ENCODE measurements around the gene FAM13A.
"Not testable (repeated sequence)": the region's sequence is repeated elsewhere in the genome, so short reads cannot be mapped to it uniquely, and the experiment has no call there.

FAM13A gene

GRCh38 chr4:88999392-88999930 is 57.5 kb downstream of the FAM13A start:
- DNase-seq (ENCODE audit: low spot score) = no peak

GRCh38 chr4:88998891-88999290 is 58.1 kb downstream of the FAM13A start:
- no peak for DNase-seq (ENCODE audit: low spot score)

DNA sequence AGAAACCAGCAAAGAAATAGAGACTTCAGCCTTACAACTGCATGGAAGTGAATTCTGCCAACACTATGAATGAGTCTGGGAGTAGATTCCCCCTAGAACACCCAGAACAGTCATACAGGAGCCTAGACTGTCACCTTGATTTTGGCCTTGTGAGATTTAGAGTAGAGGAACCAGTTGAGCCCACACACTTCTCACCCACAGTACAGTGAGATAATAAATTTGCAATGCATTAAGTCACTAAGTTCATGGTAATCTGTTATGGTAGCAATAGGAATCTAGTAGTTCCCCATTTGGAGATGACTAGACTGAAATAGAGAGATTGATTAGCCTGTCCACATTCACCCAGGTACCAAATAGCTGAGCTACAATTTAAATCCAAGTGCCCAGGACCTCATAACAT is 59.0 kb downstream of the FAM13A start:
- no peak for DNase-seq (ENCODE audit: low spot score)

- no peak for DNase-seq (ENCODE audit: low spot score)
These were observed 61.1 kb downstream of the FAM13A start for GRCh38 chr4:88995874-88996273.

- DNase-seq (ENCODE audit: low spot score) = not testable (repeated sequence)
These were observed 61.7 kb downstream of the FAM13A start for GRCh38 chr4:88995257-88995656.

DNA sequence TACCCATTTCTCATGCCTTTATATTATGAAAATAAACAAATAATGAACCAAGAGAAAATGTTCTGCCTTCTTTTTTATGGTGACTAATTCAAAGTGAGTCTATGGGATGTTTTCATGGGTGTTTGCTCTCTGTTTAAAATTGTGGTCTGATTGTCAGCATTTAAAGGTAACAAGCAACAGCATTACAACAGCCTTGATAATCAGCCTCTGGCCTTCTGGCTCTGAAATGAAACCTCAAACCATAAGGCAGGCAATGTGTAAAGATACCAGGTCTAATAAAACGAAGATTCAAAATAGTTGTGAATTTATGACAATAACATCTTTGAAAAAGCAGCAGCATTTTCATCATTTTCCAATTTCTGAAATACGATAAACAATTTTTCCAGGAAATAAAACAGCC is 63.7 kb downstream of the FAM13A start:
- no peak for DNase-seq (ENCODE audit: low spot score)

GRCh38 chr4:88991746-88992145 is 65.2 kb downstream of the FAM13A start:
- no peak for DNase-seq (ENCODE audit: low spot score)

DNA sequence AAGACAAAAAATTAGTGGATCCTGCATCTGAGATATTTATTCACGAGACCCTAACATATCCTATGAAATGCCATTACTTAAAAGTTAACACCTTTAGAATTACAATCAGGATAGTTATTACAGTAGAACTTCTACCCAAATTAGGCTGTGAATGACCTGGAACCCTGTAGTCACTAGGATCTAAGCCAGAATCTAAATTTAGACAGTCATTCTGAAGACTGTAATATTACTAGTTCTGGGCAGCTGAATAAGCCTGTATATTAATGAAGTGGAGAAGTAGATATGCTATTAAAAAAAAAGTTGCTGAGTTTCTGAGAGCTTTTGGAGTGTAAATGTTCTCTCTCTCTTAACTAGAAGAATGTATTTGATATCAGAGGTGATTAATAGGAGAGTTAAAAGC is 67.0 kb downstream of the FAM13A start:
- DNase-seq (ENCODE audit: low spot score) = no peak

GRCh38 chr4:88985088-88985773 is 71.8 kb downstream of the FAM13A start:
- no peak for DNase-seq (ENCODE audit: low spot score)

- no peak for DNase-seq (ENCODE audit: low spot score)
These were observed 74.2 kb downstream of the FAM13A start for GRCh38 chr4:88982757-88983156.

DNA sequence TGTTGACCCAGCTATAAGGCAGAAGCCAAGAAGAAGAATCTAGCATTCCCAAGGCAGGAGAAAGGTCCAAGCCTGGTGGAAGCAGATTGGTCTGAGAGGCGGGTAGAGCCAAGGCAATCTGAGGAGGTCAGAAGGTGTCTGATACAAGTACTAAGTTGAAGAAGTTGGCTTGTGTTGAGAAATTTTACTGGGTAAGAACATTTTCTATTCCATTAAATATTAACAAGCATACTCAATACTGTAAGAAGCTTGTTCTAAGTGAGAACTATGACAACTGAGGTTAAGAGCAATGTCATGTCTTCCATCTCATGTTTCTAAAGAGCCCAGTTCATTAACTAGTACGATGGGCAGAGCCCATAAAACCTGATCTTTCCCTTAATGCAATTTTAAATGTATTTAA is 75.0 kb downstream of the FAM13A start:
- peak; percentile 6 for DNase-seq (ENCODE audit: low spot score)

DNA sequence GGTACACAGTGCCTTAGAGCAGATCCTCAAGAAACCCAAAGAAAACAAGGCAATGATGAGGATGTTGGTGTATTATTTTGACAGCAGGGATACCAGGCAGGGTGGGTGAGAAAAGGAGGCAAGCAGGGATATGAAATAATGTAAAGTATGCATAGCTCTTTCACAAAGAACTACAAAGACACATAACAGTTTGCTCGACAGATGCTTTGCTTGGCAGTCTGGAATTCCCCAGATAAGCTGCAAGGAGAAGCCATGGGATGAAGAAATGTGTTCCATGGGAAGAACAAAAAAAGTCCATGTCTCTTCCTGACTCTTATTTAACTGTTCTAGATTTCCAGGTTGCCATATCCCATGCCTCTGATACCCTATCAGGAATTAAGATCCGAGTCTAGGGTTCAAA is 75.4 kb downstream of the FAM13A start:
- no peak for DNase-seq (ENCODE audit: low spot score)

GRCh38 chr4:88979276-88979675 is 77.7 kb downstream of the FAM13A start:
- DNase-seq (ENCODE audit: low spot score) = no peak

DNA sequence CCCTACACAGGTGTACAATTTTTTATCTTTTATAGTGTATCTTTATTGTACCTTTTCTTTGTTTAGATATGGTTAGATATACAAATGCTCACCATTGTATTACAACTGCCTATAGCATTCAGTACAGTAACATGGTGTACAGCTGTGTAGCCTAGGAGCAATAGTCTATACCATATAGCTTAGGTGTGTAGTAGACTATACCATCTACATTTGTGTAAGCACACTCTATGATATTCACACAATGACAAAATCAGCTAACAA is 80.3 kb downstream of the FAM13A start:
- no peak for DNase-seq (ENCODE audit: low spot score)

DNA sequence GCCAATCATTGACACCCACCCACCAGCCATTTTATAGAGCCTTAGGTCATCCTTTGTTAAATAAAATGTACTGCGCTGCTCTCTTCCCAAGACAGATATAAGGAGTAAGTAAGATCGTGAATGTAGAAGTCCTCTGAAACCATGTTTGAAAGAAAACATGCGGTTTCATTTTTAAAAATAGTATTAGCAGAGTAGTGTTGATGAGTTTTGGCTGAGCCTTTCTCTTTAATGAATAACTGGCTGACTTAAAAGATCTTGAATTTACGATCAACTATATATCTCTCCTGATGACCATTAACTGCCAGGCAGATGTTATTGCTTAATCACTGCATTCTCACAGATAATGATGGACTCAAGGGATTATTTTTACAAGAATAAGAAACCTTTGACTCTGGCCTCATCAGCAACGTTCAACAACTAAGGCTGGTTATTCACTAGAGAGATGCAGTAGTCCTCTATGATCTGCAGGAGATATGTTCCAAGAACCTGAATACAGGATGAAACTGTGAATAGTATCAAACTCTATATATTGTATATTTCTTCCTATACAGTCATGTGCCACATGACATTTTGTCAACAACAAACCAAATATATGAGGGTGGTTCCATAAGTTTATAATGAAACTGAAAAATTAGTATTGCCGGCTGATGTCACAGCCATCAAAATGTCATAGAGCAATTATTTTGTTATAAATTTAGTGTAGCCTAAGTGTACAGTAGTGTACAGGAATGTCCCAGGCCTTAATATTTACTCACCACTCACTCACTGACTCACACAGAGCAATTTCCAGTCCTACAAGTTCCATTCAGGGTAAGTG is 80.8 kb downstream of the FAM13A start:
- no peak for DNase-seq (ENCODE audit: low spot score)

DNA sequence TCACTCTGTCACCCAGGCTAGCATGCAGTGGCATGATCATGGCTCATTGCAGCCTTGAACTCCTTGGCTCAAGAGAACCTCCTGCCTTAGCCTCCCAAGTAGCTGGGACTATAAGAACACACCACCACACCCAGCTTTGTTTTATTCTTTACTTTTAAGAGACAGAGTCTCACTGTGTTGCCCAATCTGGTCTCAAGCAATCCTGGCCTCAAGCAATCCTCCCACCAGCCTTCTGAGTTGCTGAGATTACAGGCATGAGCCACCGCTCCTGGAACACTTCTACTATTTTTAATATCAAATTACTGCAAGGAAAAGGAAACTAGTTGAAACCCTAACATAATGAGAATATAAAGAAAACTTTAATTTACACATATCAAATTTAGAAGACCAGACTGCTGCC is 85.4 kb downstream of the FAM13A start:
- no peak for DNase-seq (ENCODE audit: low spot score)

DNA sequence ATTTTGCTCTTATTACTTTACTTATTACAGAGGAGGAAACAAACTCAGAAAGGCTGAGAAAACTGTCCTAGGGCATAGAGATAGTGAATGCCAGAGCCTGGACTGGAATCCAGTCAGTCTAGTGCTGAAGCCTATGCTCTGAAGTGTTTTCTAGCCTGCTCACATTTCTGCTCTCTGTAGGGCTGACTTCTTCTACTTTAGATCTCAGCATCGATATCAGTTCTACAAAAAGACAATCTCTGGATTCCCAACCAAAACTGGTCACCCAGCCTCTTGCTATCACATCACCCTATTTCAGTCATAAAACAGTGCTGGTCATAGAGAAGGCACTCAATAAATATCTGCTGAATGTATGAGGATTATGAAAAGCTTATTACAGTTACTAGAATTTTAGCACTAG is 87.2 kb downstream of the FAM13A start:
- no peak for DNase-seq (ENCODE audit: low spot score)

DNA sequence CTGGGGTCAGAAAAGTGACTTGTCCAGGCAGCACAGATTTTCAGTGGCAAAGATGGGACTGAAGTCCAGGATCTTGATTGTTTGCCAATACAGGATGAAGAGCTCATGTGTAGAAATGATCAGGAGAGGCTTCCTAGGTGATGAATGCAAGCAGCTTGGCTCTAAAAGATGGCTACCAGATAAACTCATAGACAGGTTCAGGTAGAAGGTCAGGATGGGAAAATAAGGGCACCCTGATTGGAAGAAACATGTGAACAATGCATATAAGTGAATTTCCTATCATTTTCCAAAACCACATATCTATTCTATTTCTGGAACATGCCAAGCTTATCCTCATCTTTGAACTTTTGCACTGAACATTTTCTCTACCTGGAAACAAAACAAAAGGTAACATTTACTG is 87.7 kb downstream of the FAM13A start:
- no peak for DNase-seq (ENCODE audit: low spot score)

DNA sequence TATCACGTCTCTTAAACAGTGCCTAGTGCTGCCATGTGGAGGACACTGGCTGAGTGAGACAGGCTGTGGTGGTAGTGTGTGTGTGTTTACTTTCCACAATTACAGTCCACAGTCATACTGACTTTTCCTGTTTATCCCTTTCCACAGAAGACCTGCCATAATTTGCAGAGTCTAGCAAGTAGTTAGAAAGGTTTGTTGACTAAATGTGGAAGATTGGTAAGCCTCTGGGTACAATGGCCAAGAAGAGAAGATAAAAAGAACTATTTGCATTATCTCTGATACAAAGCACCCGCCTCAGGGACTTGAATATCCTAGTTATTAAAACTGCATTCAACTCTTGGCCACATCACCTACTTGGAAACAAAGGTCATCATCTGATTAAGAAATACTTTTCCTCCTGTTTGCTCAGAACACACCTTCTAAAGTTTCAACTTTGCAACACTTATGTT is 89.1 kb downstream of the FAM13A start:
- DNase-seq (ENCODE audit: low spot score) = no peak

DNA sequence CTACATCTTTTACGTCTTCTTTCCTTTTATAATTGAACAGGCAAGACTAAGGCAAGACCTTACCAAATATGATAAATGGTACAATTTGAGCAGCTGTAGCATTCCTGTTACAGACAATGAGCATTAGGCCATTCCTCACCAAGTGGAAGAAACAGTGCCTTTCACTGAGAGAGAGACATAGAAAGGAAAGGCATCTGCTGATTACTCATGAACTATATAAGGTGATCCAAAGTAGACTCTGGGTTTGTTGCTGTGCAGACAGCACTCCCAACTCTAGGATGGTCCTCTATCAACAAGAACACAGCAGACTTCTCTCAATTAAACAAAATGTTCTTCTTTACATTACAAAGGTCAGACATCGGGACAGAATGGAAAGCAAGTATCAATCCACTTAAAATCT is 91.9 kb downstream of the FAM13A start:
- no peak for DNase-seq (ENCODE audit: low spot score)

GRCh38 chr4:88964450-88964849 is 92.5 kb downstream of the FAM13A start:
- peak; percentile 57 for DNase-seq (ENCODE audit: low spot score)

DNA sequence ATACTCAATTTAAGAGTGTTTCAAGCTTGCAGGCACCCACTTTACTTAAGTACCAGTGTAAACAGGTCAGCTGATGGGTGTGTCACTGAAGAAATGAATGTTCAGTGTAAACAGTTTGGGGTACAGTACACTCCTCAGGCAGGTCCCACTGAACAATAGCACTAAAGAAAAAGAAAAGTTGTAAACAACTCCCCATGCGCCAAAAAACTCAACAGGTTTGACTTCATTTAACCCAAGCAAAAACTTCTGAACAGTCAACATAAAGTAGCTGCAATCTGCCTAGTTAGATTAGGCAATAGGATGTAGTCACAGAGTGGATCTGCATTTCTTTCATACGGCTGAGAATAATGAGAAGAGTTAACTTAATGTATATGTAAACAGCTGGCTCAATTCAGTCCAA is 93.2 kb downstream of the FAM13A start:
- DNase-seq (ENCODE audit: low spot score) = no peak

GRCh38 chr4:88962396-88962795 is 94.6 kb downstream of the FAM13A start:
- DNase-seq (ENCODE audit: low spot score) = no peak

GRCh38 chr4:88960576-88960975 is 96.4 kb downstream of the FAM13A start:
- no peak for DNase-seq (ENCODE audit: low spot score)

Data from kidney tubule cell (primary cell).